Measurements from ENCODE around the gene C4B. TPM values are rescaled to one million over a fixed set of nuclear protein-coding genes. Genes with fewer than 3 reads are reported as not detected.
"Not testable (repeated sequence)": the region's sequence is repeated elsewhere in the genome, so short reads cannot be mapped to it uniquely, and the experiment has no call there.

C4B gene
- total RNA-seq, 1 experiment from 2014 or later: 2.7 TPM

GRCh38 chr6:32012941-32013617, 1.5 kb upstream of the C4B start:
- not testable (repeated sequence) for H3K9me3 ChIP-seq (ENCODE audit: control insufficient read depth, low read depth, low read length); DNase-seq; H3K9ac ChIP-seq (ENCODE audit: extremely low read depth, insufficient read length, low read length); H3T11ph ChIP-seq (ENCODE audit: low read length); H3K14ac ChIP-seq (ENCODE audit: insufficient read depth, low read length); H3K36me3 Mint-ChIP-seq (ENCODE audit: insufficient read depth in 1 of 3, low read depth in 3 of 3); H3K27me3 Mint-ChIP-seq (ENCODE audit: low read depth); H2BK15ac ChIP-seq (ENCODE audit: low read depth, low read length); H2AFZ ChIP-seq (ENCODE audit: low read length); H3K4me1 ChIP-seq (ENCODE audit: insufficient read depth, low read length); H3K27ac Mint-ChIP-seq; H3K4me3 Mint-ChIP-seq; H3K4me1 Mint-ChIP-seq; H2AK5ac ChIP-seq (ENCODE audit: insufficient read length, low read length); H3K56ac ChIP-seq (ENCODE audit: insufficient read length, low read depth, low read length); H2BK20ac ChIP-seq (ENCODE audit: low read depth, low read length, poor library complexity, severe bottlenecking); H3K4me2 ChIP-seq (ENCODE audit: insufficient read depth, insufficient read length, low read length); H3K9me3 Mint-ChIP-seq; H3K79me2 ChIP-seq (ENCODE audit: insufficient read depth, low read length); H4K5ac ChIP-seq (ENCODE audit: insufficient read length, low read depth, low read length); H2BK12ac ChIP-seq (ENCODE audit: insufficient read length, low read depth, low read length); H3K27me3 ChIP-seq (ENCODE audit: insufficient read depth, low read length); H3K23ac ChIP-seq (ENCODE audit: insufficient read length, low read depth, low read length); H4K8ac ChIP-seq (replicated peaks; ENCODE audit: insufficient read length, low read depth, low read length); H2BK120ac ChIP-seq (ENCODE audit: low read depth, low read length, poor library complexity, severe bottlenecking); H3K27ac ChIP-seq (ENCODE audit: insufficient read length, low read depth, low read length); H4K20me1 ChIP-seq (ENCODE audit: control insufficient read depth, insufficient read depth, insufficient read length); H2BK5ac ChIP-seq (ENCODE audit: insufficient read length, low read length); H3K79me1 ChIP-seq (ENCODE audit: insufficient read depth, low read depth, low read length, poor library complexity, severe bottlenecking); H4K91ac ChIP-seq (ENCODE audit: insufficient read length, low read depth, low read length); H3K18ac ChIP-seq (ENCODE audit: insufficient read length, low read depth, low read length); H3K23me2 ChIP-seq (ENCODE audit: insufficient read length, low read depth, low read length, poor library complexity, severe bottlenecking); H3K4ac ChIP-seq (ENCODE audit: low read depth, low read length)
- no CpG with 5 or more reads among the region's 17 CpGs for WGBS (ENCODE audit: extremely low coverage, insufficient read length, low lambda C conversion rate)

GRCh38 chr6:32013738-32014137, 857 bp upstream of the C4B start:
- not testable (repeated sequence) for H3T11ph ChIP-seq (ENCODE audit: low read length); H3K4ac ChIP-seq (ENCODE audit: low read depth, low read length); H2AK5ac ChIP-seq (ENCODE audit: insufficient read length, low read length); H3K27ac ChIP-seq (ENCODE audit: insufficient read length, low read depth, low read length); H4K5ac ChIP-seq (ENCODE audit: insufficient read length, low read depth, low read length); H4K8ac ChIP-seq (replicated peaks; ENCODE audit: insufficient read length, low read depth, low read length); H3K27me3 Mint-ChIP-seq (ENCODE audit: low read depth); H3K18ac ChIP-seq (ENCODE audit: insufficient read length, low read depth, low read length); H3K23ac ChIP-seq (ENCODE audit: insufficient read length, low read depth, low read length); H4K20me1 ChIP-seq (ENCODE audit: control insufficient read depth, insufficient read depth, insufficient read length); H3K79me1 ChIP-seq (ENCODE audit: insufficient read depth, low read depth, low read length, poor library complexity, severe bottlenecking); H3K27me3 ChIP-seq (ENCODE audit: insufficient read depth, low read length); H3K9ac ChIP-seq (ENCODE audit: extremely low read depth, insufficient read length, low read length); H3K4me1 Mint-ChIP-seq; DNase-seq; H2BK20ac ChIP-seq (ENCODE audit: low read depth, low read length, poor library complexity, severe bottlenecking); H4K91ac ChIP-seq (ENCODE audit: insufficient read length, low read depth, low read length); H2BK15ac ChIP-seq (ENCODE audit: low read depth, low read length); H3K4me2 ChIP-seq (ENCODE audit: insufficient read depth, insufficient read length, low read length); H3K23me2 ChIP-seq (ENCODE audit: insufficient read length, low read depth, low read length, poor library complexity, severe bottlenecking); H3K36me3 Mint-ChIP-seq (ENCODE audit: insufficient read depth in 1 of 3, low read depth in 3 of 3); H2BK5ac ChIP-seq (ENCODE audit: insufficient read length, low read length); H3K9me3 Mint-ChIP-seq; H3K9me3 ChIP-seq (ENCODE audit: control insufficient read depth, low read depth, low read length); H3K56ac ChIP-seq (ENCODE audit: insufficient read length, low read depth, low read length); H3K79me2 ChIP-seq (ENCODE audit: insufficient read depth, low read length); H3K4me1 ChIP-seq (ENCODE audit: insufficient read depth, low read length); H3K27ac Mint-ChIP-seq; H3K4me3 Mint-ChIP-seq; H2BK12ac ChIP-seq (ENCODE audit: insufficient read length, low read depth, low read length); H3K14ac ChIP-seq (ENCODE audit: insufficient read depth, low read length); H2BK120ac ChIP-seq (ENCODE audit: low read depth, low read length, poor library complexity, severe bottlenecking); H2AFZ ChIP-seq (ENCODE audit: low read length)
- no CpG with 5 or more reads among the region's 5 CpGs for WGBS (ENCODE audit: extremely low coverage, insufficient read length, low lambda C conversion rate)
